Esophagus squamous epithelium (tissue), 4 donors: Measurements from ENCODE around the gene THSD8.

ENCODE experiments used
- CTCF ChIP-seq, 6 experiments: fragments of 450-650 bp in 4 of 6; fragments of 200-600 bp in 2 of 6; sonication (generic) in 2 of 6; IDR thresholded peaks; one replicate each; pipeline ENCODE4 v1.5.1; 2016 to 2019; ENCODE audit warnings: antibody characterized with exemption in 6 of 6, mild to moderate bottlenecking in 4 of 6, moderate library complexity in 4 of 6
- POLR2A ChIP-seq, 4 donors: fragments of 450-650 bp; IDR thresholded peaks; one replicate each; pipeline ENCODE4 v1.6.1; 2017; ENCODE audit warnings: antibody characterized with exemption in 4 of 4, mild to moderate bottlenecking in 4 of 4, moderate library complexity in 3 of 4

GRCh38 chr19:12815088-12815487 is 13.2 kb downstream of the THSD8 start:
- TF ChIP-seq CTCF (IDR thresholded peaks at IDR 0.05): no peak
- TF ChIP-seq POLR2A (IDR thresholded peaks at IDR 0.05): no peak
